Neural progenitor cell (in vitro differentiated cells): ENCODE data around the gene CABYR. TPM values are rescaled to one million over a fixed set of nuclear protein-coding genes. Genes with fewer than 3 reads are reported as not detected.

ENCODE experiments used
- DNase-seq: peaks from one replicate; pipeline ENCODE4 v3.0.0-alpha.2; 2016; ENCODE audit warnings: low spot score
- H2AFZ ChIP-seq: fragments of 200-600 bp; sonication (generic); replicated peaks from 2 replicates; pipeline ENCODE4 v1.6.1; 2016; ENCODE audit warnings: antibody characterized with exemption
- H3F3A ChIP-seq: fragments of 200-600 bp; sonication (generic); 2 replicates; pipeline ENCODE4 v1.6.1; 2016; ENCODE audit warnings: antibody characterized with exemption, low read depth
- H3K27ac ChIP-seq: fragments of 200-600 bp; sonication (generic); 2 replicates; pipeline ENCODE4 v1.5.1; 2016; ENCODE audit warnings: mild to moderate bottlenecking
- H3K27me3 ChIP-seq: fragments of 200-600 bp; sonication (generic); 2 replicates; pipeline ENCODE4 v1.6.1; 2016; ENCODE audit warnings: mild to moderate bottlenecking, moderate library complexity
- H3K36me3 ChIP-seq: fragments of 200-600 bp; sonication (generic); 2 replicates; pipeline ENCODE4 v1.5.1; 2016
- H3K4me1 ChIP-seq: fragments of 200-600 bp; sonication (generic); 2 replicates; pipeline ENCODE4 v1.6.1; 2016; ENCODE audit warnings: mixed run types
- H3K4me2 ChIP-seq: fragments of 200-600 bp; sonication (generic); 2 replicates; pipeline ENCODE4 v1.6.1; 2016
- H3K4me3 ChIP-seq: fragments of 200-600 bp; sonication (generic); 2 replicates; pipeline ENCODE4 v1.5.1; 2016
- H3K79me2 ChIP-seq: fragments of 200-600 bp; sonication (generic); 2 replicates; pipeline ENCODE4 v1.6.1; 2016; ENCODE audit warnings: low read depth
- H3K9ac ChIP-seq: fragments of 200-600 bp; sonication (generic); 2 replicates; pipeline ENCODE4 v1.6.1; 2016
- H3K9me3 ChIP-seq: fragments of 200-600 bp; sonication (generic); 2 replicates; pipeline ENCODE4 v1.5.1; 2016; ENCODE audit warnings: low read depth
- H4K20me1 ChIP-seq: fragments of 200-600 bp; sonication (generic); 2 replicates; pipeline ENCODE4 v1.6.1; 2016; ENCODE audit warnings: low read depth
- H3K27ac Mint-ChIP-seq: 3 replicates; pipeline ENCODE4 v1.8.0; 2021; ENCODE audit warnings: mixed read lengths
- H3K27me3 Mint-ChIP-seq: 2 replicates; pipeline ENCODE4 v1.8.0; 2022; ENCODE audit warnings: low read depth, mild to moderate bottlenecking, inconsistent platforms, moderate library complexity, mixed read lengths; ENCODE audit not compliant: insufficient read depth
- H3K36me3 Mint-ChIP-seq: 3 replicates; pipeline ENCODE4 v1.8.0; 2021; ENCODE audit warnings: mixed read lengths
- H3K4me1 Mint-ChIP-seq: 3 replicates; pipeline ENCODE4 v1.8.0; 2021; ENCODE audit warnings: mixed read lengths
- H3K4me3 Mint-ChIP-seq: 3 replicates; pipeline ENCODE4 v1.8.0; 2021; ENCODE audit warnings: mild to moderate bottlenecking, moderate library complexity, mixed read lengths
- H3K9me3 Mint-ChIP-seq: 3 replicates; pipeline ENCODE4 v1.8.0; 2020; ENCODE audit warnings: mixed read lengths
- CTCF ChIP-seq: fragments of 200-600 bp; sonication (generic); IDR thresholded peaks from 2 replicates; pipeline ENCODE4 v1.5.1; 2017; ENCODE audit warnings: antibody characterized with exemption, mild to moderate bottlenecking
- EZH2 ChIP-seq: fragments of 200-600 bp; sonication (generic); IDR thresholded peaks from 2 replicates; pipeline ENCODE4 v1.6.1; 2017; ENCODE audit warnings: antibody characterized with exemption, mild to moderate bottlenecking, moderate library complexity
- EZH2phosphoT487 ChIP-seq: fragments of 200-600 bp; sonication (generic); IDR thresholded peaks from 2 replicates; pipeline ENCODE4 v1.6.1; 2017; ENCODE audit warnings: antibody characterized with exemption
- total RNA-seq: library from RNA; depleted of rRNA; stranded (reverse); fragments of >200 nt; gene quantifications from 2 replicates; pipeline ENCODE4 v1.2.3, GENCODE V29; 2015; ENCODE audit warnings: low replicate concordance

The CABYR gene
- total RNA-seq, 1 donor from 2014 or later: 12.0 TPM

- Mint-ChIP-seq H3K9me3 (no peaks in the 10 kb centered on the region), H3K36me3 (peaks cover 2% of the 10 kb centered on the region), H3K27ac (no peak overlapping the region), H3K4me3 (no peak overlapping the region), H3K27me3 (peaks cover 4% of the 10 kb centered on the region), H3K4me1 (peaks cover 13% of the 10 kb centered on the region)
- Histone ChIP-seq H3K27me3 (no peaks in the 10 kb centered on the region), H3K9ac (no peak overlapping the region), H3K4me3 (no peak overlapping the region), H3F3A (no peaks in the 10 kb centered on the region), H3K4me1 (no peaks in the 10 kb centered on the region), H3K36me3 (no peaks in the 10 kb centered on the region), H2AFZ (no peak overlapping the region), H3K27ac (no peak overlapping the region), H3K4me2 (no peak overlapping the region), H4K20me1 (no peaks in the 10 kb centered on the region), H3K9me3 (no peaks in the 10 kb centered on the region), H3K79me2 (no peaks in the 10 kb centered on the region)
- DNase-seq: no peak
- TF ChIP-seq EZH2phosphoT487 (no peak), CTCF (no peak), EZH2 (no peak)
Observed at GRCh38 chr18:24199372-24199962, 60.6 kb downstream of the CABYR start.

GRCh38 chr18:24200494-24201290 is 61.8 kb downstream of the CABYR start:
- no peak for DNase-seq
- H4K20me1 ChIP-seq: no peaks in the 10 kb centered on the region
- no peaks in the 10 kb centered on the region for H3F3A ChIP-seq
- Mint-ChIP-seq H3K4me1 (peaks cover 17% of the 10 kb centered on the region), H3K27ac (no peak overlapping the region), H3K36me3 (peaks cover 2% of the 10 kb centered on the region), H3K9me3 (no peaks in the 10 kb centered on the region), H3K27me3 (peaks cover 4% of the 10 kb centered on the region), H3K4me3 (no peak overlapping the region)
- H3K4me2 ChIP-seq: no peak overlapping the region
- H3K27me3 ChIP-seq: no peaks in the 10 kb centered on the region
- no peak overlapping the region for H3K27ac ChIP-seq
- H3K4me3 ChIP-seq: no peak overlapping the region
- no peak for TF ChIP-seq EZH2
- no peak for TF ChIP-seq EZH2phosphoT487
- TF ChIP-seq CTCF: no peak
- H3K9ac ChIP-seq: no peak overlapping the region
- H3K36me3 ChIP-seq: no peaks in the 10 kb centered on the region
- no peak overlapping the region for H2AFZ ChIP-seq
- H3K79me2 ChIP-seq: no peaks in the 10 kb centered on the region
- no peaks in the 10 kb centered on the region for H3K4me1 ChIP-seq
- no peaks in the 10 kb centered on the region for H3K9me3 ChIP-seq

- Histone ChIP-seq H3K4me2 (no peak overlapping the region), H2AFZ (no peak overlapping the region), H4K20me1 (no peaks in the 10 kb centered on the region), H3K9ac (no peak overlapping the region), H3K27ac (no peak overlapping the region), H3K4me1 (no peaks in the 10 kb centered on the region), H3K4me3 (no peak overlapping the region), H3K79me2 (no peaks in the 10 kb centered on the region), H3K27me3 (no peaks in the 10 kb centered on the region), H3K36me3 (no peaks in the 10 kb centered on the region), H3K9me3 (no peaks in the 10 kb centered on the region), H3F3A (no peaks in the 10 kb centered on the region)
- H3K27ac Mint-ChIP-seq: no peak overlapping the region
- peaks cover 17% of the 10 kb centered on the region for H3K4me1 Mint-ChIP-seq
- DNase-seq: no peak
- H3K36me3 Mint-ChIP-seq: peaks cover 2% of the 10 kb centered on the region
- no peak for TF ChIP-seq EZH2phosphoT487
- no peak for TF ChIP-seq EZH2
- no peak for TF ChIP-seq CTCF
- H3K4me3 Mint-ChIP-seq: no peak overlapping the region
- H3K27me3 Mint-ChIP-seq: peaks cover 4% of the 10 kb centered on the region
- H3K9me3 Mint-ChIP-seq: no peaks in the 10 kb centered on the region
Observed at GRCh38 chr18:24201699-24202687, 63.1 kb downstream of the CABYR start.
